Fibroblast of the aortic adventitia (primary cell): ENCODE results near the gene DNAJC7. TPM values are rescaled to one million over a fixed set of nuclear protein-coding genes. Genes with fewer than 3 reads are reported as not detected.
A peak's percentile ranks its signal among the peaks of the same experiment; 100 is the strongest.

Experiments
- DNase-seq: peaks from one replicate; pipeline ENCODE4 v3.0.0-alpha.2; 2010; ENCODE audit warnings: low read depth
- H3K4me3 ChIP-seq: 2 replicates; pipeline ENCODE4 v1.5.1; 2011; ENCODE audit warnings: low read depth, mild to moderate bottlenecking, control low read depth, low read length, moderate library complexity
- total RNA-seq: library from RNA; depleted of rRNA; stranded (reverse); fragments of >200 nt; gene quantifications from 2 replicates; pipeline ENCODE4 v1.2.3, GENCODE V29; 2012; ENCODE audit warnings: low replicate concordance
- TF ChIP-seq, protein P1 (sequence below): IDR thresholded peaks from 2 replicates; pipeline ENCODE4 v1.5.1; 2011; ENCODE audit warnings: mild to moderate bottlenecking, low read length, control low read depth, inconsistent platforms; ENCODE audit not compliant: insufficient read depth

Gene DNAJC7
- total RNA-seq, 1 donor: 58.0 TPM

DNA sequence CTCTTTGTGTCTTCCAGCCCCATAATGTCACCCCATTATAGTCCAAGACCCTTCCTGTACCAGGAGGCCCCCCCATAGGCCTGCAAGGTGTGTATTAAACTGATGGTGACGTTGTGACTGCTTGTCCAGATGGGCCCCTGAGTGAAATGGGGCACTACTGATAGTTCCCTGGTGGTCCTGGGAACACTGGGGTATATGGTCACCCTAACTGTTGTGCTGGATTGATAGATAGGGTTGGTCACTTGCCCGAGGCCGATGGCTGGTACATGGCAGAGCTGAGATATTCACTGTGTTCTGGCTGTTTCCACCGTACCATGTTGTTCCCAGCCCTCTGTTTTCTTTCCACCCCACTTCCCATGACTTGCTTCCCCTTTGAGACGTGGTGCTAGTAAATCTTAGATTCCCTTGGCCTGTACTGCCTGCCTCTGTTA is 46.3 kb downstream of the DNAJC7 start:
- TF ChIP-seq, protein P1, sequence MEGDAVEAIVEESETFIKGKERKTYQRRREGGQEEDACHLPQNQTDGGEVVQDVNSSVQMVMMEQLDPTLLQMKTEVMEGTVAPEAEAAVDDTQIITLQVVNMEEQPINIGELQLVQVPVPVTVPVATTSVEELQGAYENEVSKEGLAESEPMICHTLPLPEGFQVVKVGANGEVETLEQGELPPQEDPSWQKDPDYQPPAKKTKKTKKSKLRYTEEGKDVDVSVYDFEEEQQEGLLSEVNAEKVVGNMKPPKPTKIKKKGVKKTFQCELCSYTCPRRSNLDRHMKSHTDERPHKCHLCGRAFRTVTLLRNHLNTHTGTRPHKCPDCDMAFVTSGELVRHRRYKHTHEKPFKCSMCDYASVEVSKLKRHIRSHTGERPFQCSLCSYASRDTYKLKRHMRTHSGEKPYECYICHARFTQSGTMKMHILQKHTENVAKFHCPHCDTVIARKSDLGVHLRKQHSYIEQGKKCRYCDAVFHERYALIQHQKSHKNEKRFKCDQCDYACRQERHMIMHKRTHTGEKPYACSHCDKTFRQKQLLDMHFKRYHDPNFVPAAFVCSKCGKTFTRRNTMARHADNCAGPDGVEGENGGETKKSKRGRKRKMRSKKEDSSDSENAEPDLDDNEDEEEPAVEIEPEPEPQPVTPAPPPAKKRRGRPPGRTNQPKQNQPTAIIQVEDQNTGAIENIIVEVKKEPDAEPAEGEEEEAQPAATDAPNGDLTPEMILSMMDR: no peak
- H3K4me3 ChIP-seq: no peak overlapping the region
- no peak for DNase-seq

DNA sequence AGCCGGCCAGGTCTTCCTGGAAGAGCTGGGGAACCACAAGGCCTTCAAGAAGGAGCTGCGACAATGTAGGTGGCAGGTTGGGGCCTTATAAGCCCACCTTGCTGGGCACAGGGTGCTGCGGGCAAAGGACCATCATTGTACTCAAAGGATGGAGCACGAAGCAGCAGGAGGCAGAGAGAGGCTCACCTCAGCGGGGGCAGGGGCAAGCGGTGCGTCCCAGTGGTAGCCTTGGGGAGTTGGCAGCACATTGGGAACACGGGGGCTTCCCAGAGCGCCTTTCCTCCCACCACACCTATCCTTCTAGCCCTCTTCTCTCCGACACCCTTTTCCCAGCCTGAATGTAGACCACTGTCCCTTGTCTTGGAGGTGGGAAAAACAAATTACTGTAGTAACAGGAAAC is 48.6 kb downstream of the DNAJC7 start:
- H3K4me3 ChIP-seq: peak overlapping the region; percentile 25
- no peak for DNase-seq
- TF ChIP-seq, protein P1: no peak

DNA sequence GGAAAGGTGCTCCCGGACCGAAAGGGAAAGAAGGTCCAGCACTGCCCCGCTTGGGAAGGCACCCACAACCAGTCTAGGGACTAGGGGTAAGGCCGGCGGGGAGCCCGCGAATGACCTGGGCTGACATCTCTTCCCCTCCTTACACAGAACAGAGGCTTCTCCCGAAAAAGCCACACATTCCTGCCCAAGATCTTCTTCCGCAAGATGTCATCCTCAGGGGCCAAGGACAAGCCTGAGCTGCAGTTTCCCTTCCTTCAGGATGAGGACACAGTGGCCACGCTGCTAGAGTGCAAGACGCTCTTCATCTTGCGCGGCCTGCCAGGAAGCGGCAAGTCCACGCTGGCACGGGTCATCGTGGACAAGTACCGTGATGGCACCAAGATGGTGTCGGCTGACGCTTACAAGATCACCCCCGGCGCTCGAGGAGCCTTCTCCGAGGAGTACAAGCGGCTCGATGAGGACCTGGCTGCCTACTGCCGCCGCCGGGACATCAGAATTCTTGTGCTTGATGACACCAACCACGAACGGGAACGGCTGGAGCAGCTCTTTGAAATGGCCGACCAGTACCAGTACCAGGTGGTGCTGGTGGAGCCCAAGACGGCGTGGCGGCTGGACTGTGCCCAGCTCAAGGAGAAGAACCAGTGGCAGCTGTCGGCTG is 49.2 kb downstream of the DNAJC7 start:
- DNase-seq: no peak
- TF ChIP-seq, protein P1: no peak
- H3K4me3 ChIP-seq: peak overlapping the region; percentile 85

DNA sequence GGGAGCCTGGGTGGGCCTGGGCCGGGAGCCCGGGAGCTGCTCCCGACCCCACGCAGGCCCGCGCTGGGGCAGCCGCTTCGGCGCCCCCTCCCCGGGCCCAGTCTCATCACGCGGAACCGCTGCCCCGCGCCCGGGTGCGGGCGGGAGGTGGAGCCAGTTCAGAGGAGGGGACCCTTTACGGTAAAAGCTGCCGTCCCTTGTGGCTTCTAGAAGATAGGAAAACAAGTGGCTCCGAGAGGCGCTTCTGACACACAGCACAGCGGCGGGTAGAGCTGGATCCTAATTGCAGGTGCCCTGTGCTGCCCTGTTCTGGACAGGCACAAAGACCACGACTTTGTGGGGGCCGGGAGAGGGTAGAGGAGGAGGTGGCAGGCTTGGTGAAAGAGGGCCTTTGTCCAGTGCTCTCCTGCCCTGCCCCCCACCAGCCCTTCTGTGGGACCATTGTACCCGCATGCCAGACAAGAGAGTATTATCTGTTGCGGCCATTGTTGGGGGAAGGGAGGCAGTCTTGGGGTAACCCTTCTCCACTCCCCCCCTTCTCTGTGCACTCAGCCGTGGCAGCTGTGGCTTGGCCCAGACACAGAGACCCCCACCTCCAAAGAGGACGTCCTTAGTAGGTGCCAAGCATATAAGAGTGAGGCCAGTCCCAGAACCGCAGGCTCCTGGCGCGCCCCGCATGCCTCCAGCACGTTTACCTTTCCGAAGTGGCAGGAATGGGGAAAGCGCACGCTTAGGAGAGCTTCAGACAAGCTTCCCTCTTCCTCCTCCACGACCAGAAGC is 49.9 kb downstream of the DNAJC7 start:
- DNase-seq: peak; percentile 15
- H3K4me3 ChIP-seq: peak overlapping the region; percentile 85
- TF ChIP-seq, protein P1: no peak

DNA sequence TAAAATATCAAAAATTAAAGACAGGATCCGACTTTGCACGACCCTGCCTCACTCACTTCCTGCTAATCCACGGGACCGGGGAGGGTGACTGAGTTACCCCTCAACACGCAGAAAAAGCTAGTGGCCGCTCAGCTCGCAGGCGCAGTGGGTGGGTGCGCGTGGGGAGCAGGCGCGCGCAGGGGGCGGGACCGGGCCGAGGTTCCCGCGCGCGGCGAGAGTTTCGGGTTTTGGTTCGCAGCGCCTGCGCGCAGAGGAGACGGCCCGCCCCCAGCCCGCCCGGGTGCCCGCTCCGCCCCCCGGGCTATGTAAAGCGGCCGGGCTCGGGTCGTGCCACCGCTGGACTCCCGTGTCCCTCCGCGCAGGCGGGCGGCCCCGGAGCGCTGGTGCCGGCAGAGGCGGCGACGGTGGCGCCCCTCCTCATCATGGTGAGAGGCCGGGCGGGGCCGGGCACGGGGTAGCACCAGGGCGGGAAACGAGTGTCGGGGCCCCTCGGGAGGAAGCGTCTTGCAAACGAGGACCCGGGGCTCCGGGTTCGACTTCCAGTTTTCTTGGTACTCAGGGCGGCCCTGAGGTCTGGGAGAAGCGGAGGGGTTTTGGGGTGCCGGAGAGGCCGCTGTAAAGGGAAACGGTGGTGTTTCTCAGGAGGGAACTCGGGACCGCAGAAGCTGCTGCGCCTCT is 50.6 kb downstream of the DNAJC7 start, which contains the start of gene CNP:
TSS of gene CNP (plus strand) at position 333 of the 678 bp plus-strand sequence. CDS start at position 423, 90 bp downstream.
- peak within 1 kb of the TSS; percentile 85 for H3K4me3 ChIP-seq
- DNase-seq: peak; percentile 83
- TF ChIP-seq, protein P1: no peak

DNA sequence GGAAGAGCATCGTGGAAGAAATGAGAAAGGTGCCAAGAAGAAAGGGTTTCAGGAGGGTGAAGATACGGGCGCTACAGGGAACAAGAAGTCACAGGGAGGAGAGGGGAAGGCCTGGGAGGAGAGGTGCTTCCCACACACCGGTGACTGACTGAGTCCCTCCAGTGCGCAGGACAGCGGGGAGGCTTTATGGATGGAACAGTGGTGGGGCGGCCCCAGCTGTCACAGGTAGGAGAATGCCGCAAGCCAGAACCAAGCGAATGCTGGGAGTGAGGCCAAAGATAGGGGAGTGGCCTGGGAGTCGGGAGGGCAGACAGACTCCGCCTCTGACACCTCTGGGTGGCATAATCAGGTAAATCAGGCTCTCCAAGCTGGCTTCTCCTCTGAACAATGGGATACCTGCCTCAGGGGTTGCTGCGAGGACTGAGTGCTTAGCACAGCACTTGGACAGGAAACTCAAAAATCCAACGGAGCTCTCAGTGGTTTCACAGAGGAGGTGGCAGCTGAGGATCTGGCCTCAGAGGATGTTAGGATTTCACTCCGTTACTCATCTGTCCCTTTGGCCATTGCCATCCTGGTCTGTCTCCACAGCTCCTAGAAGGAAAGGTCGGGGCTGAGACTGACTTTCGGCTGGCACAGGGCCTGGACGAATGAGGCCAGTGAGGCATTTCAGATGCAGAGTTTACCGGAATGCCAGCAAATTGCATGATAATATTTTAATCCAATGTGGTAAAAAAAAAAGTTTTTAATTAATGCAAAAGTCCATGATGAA is 51.4 kb downstream of the DNAJC7 start:
- DNase-seq: peak; percentile 6
- TF ChIP-seq, protein P1: no peak
- peak overlapping the region; percentile 65 for H3K4me3 ChIP-seq
